ENCODE measurements around the gene POLG2.
"Not testable (repeated sequence)": the region's sequence is repeated elsewhere in the genome, so short reads cannot be mapped to it uniquely, and the experiment has no call there.

Gene POLG2

DNA sequence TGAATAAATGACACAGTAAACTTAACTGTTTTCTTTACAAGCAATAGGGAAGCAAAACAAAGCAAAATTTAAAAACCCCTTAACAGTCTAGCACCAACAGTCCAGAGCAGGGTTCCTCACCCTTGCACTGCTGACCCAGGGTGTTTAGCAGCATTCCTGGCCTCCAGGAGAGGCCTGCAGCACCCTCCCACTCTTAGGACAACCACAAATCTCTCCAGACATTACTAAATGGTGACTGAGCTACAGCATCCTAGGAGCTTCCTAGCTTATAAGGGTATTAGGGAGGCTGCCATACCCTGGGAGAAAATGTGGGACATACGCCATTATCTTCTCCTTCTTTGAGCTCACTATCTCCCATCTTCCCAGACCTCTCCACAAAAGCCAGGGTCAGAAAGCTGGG is 15.9 kb downstream of the POLG2 start:
- DNase-seq = no peak

GRCh38 chr17:64477849-64478248 is 19.0 kb downstream of the POLG2 start:
- DNase-seq = no peak

GRCh38 chr17:64472564-64472963 is 24.3 kb downstream of the POLG2 start:
- DNase-seq = no peak

GRCh38 chr17:64471440-64471839 is 25.4 kb downstream of the POLG2 start:
- DNase-seq = no peak

GRCh38 chr17:64470625-64471024 is 26.2 kb downstream of the POLG2 start:
- DNase-seq = no peak

DNA sequence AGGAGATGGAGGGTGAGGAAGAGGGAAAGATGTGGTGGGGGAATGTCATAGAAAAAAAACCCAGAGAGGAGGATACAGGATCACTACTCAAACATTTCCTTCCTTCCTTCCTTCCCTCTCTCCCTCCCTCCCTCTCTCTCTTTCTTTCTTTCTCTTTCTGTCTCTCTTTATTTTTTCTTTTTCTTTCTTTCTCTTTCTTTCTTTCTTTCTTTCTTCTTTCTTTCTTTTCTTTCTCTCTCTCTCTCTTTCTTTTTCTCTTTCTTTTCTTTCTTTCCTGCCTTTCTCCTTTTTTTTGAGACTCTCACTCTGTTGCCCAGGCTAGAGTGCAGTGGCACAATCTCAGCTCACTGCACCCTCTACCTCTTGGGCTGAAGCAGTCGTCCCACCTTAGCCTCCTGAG is 30.0 kb downstream of the POLG2 start:
- DNase-seq = not testable (repeated sequence)

- DNase-seq = no peak
Observed at GRCh38 chr17:64466019-64466735, 30.7 kb downstream of the POLG2 start.

DNA sequence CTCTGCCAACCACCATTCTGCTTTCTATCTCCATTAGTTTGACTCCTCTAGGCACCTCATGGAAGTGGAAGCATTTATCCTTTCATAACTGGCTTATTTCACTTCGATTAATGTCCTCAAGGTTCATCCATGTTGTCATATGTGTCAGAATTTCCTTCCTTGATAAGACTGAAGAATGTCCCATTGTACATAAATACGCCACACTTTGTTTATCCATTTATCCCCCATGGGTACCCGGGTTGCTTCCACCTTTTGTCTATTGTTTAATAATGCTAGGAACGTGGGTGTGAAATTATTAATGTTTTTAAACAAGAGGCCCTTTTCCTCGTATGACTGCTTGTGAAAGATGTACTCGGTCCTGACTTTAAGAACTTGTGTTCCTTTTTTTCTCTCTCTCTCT is 35.1 kb downstream of the POLG2 start:
- no peak for DNase-seq

DNA sequence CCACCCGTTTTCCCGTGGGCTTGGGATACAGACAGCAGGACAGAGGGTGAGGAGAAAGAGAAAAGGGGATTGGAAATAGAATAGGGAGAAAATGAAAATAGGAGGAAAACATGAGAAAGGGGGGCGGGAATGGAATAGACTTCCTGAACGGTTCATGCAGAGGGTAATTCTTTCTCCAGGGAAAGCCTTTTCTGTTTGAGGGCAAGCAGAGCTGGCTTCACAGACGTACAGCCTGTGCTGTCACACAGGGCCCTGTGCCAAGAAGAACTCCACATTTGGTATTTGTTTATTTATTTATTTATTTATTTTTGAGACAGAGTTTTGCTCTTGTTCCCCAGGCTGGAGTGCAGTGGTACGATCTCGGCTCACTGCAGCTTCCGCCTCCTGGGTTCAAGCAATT is 35.9 kb downstream of the POLG2 start:
- DNase-seq = no peak

- DNase-seq = not testable (repeated sequence)
Observed at GRCh38 chr17:64459818-64460217, 37.0 kb downstream of the POLG2 start.

DNA sequence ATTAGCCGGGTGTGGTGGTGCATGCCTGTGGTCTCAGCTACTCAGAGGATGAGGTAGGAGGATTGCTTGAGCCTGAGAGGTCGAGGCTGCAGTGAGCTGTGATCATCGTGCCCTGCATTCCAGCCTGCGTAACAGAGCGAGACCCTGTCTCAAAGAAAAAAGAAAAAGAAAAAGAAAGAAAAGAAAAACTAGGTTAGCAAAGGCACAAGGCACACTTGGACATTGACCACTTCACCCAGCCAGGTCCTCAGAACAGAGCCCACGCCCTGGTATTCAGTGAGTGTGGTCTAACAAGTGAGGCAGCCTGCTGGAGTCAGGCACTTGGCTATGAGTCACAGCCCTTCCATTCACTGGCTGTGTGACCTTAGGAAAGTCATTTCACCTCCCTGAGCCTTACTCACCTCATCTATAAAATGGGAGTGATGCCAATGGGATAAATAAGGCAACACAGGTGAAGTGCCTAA is 37.5 kb downstream of the POLG2 start:
- DNase-seq = no peak

GRCh38 chr17:64458756-64459155 is 38.1 kb downstream of the POLG2 start:
- no peak for DNase-seq

DNA sequence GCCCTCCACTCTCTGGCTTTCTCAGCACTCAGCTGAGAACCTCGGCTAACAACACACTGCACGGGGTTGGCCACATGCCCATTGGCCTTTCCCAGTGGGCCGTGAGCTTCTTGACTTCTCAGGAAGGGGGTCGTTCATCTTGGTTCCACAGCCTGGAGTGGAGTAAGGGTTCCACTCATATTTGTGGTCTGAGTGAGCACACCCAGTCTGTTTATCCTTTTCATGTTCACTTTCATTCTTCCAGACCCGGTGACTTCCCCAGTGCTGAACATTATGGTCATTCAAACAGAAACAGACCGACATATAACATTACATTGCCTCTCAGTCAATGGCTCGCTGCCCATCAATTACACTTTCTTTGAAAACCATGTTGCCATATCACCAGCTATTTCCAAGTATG is 39.7 kb downstream of the POLG2 start:
- no peak for DNase-seq

DNA sequence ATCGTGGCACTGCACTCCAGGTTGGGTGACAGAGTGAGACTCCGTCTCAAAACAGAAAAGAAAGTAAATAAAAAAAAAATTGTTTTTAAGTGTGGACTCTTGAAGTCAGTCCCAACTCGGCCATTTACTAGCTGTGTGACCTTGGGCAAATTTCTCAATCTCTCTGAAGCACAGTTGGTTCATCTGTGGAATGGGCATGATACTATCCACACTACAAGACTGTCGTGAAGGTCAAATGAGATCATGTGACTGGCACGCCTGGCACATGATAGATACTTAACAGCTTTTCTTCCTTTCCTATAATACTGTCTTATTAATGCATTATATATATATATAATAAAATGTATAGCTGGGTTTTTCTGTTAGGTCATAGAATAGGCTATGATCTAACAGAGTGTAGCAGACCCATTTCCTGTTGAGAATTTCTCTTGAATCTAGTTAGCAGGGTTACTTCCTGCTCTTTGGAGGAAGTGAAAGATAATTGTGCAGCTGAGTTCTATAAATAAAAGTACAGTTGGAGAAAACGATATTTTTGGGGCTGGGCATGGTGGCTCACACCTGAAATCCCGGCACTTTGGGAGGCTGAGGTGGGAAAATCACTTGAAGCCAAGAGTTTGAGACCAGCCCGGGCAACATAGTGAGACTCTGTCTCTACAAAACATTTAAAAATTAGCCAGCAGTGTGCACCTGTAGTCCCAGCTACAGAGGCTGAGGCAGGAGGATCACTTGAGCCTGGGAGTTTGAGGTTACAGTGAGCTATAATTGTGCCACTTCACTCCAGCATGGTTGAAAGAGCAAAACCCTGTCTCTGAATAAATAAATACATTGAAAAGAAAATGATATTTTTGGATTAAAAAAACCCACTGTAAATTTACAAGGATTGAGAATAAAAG is 40.6 kb downstream of the POLG2 start:
- no peak for DNase-seq

GRCh38 chr17:64449545-64449944 is 47.3 kb downstream of the POLG2 start:
- DNase-seq = no peak

- no peak for DNase-seq
Observed at GRCh38 chr17:64448665-64449512, 48.0 kb downstream of the POLG2 start, which contains the start of gene MILR1. TSS of gene MILR1 (plus strand) at chr17:64449115. CDS start at chr17:64449169, 54 bp downstream.

DNA sequence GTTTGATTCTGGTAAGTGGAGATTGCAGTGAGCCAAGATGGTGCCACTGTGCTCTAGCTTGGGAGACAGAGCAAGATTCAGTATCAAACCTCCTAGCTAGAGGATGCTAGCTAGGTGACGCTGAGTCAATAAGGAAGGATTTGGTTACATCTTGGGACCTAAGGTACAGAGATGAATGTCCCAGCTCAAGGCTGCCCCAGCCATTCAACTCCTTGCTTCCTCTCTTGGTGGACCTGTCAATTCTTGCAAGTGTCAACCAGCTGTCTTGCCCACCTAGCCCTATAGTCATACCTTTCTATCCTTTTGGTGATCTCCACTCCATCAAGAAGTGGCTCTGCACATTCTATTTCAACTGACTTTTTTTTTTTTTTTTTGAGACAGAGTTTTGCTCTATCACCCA is 49.3 kb downstream of the POLG2 start:
- no peak for DNase-seq

GRCh38 chr17:64443086-64443760 is 53.6 kb downstream of the POLG2 start:
- no peak for DNase-seq

DNA sequence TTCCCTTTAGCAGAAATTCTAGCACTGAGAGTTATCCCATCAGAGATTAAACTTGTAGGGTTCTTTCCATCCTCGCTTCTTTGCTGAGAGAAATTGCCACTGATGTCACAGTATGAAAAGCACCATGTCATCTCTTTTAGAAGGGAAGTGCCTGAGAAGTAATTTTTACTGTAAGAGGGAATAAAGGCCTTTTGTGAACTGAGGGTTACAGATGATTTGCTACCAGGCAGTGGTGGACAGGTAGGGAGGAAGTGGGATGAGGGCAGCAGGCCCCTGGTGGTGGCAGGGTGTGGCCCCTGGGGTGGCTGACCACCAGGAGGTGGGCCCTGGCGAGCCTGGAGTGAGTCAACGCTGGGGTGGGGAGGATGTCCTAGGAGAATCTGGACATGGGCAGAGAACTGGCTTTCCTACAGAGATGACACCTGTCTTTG is 54.3 kb downstream of the POLG2 start:
- DNase-seq = no peak

GRCh38 chr17:64441772-64442540 is 54.9 kb downstream of the POLG2 start:
- DNase-seq = peak; percentile 6 to 7

DNA sequence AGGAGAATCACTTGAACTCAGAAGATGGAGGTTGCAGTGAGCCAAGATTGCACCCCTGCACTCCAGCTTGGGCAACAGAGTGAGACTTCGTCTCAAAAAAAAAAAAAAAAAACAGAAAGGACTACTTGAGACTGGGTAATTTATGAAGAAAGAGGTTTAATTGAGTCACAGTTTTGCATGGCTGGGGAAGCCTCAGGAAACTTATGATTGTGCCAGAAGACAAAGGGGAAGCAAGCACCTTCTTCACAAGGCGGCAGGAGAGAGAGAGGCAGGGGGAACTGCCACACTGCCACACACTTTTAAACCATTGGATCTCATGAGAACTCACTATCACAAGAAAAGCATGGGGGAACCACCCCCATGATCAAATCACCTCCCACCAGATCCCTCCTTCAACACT is 56.9 kb downstream of the POLG2 start:
- DNase-seq = no peak

DNA sequence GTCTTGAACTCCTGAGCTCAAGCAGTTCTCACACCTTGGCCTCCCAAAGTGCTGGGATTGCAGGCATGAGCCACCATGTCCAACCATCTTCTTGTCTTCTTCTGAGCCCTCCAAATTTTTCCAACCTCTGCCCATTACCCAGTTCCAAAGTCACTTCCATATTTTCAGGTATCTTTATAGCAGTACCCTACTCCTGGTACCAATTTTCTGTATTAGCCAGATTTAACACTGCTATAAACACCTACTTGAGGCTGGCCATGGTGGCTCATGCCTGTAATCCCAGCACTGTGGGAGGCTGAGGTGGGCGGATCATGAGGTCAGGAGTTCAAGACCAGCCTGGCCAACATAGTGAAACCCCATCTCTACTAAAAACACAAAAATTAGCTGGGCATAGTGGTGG is 57.3 kb downstream of the POLG2 start:
- DNase-seq = not testable (repeated sequence)

Data from activated CD4-positive, alpha-beta T cell treated with anti-CD3 and anti-CD28 coated beads for 4 hours (primary cell).